NT2/D1 (cell line): ENCODE results near the gene TNNC2.

Experiments
- YY1 ChIP-seq: IDR thresholded peaks from 2 replicates; pipeline ENCODE4 v1.6.1; 2011; ENCODE audit not compliant: insufficient read length, insufficient read depth
- ZNF274 ChIP-seq: IDR thresholded peaks from 2 replicates; pipeline ENCODE4 v1.6.1; 2011; ENCODE audit warnings: mild to moderate bottlenecking, low read depth, low read length

DNA sequence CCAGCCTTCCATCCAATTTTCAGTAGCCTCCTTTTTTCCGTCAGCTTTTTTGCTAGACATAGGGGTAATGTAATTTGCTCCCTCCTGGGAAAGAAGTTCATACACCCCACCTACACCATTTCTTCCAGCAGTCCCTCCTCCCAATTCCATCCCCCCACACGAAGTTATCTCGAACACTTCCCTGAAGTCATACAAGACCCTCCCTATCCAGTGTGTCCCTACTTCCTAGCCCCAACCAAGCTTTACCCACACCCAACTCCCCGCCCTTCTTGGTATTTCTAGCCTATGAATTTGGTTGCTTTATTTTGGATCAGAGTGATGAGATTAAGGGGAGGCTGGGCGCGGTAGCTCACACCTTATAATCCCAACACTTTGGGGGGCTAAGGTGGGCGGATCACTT is 13.6 kb downstream of the TNNC2 start:
- TF ChIP-seq YY1 (no peak), ZNF274 (no peak)
